HCEC 1CT (cell line): Measurements from ENCODE around the gene COMMD9.
"Not testable (repeated sequence)": the region's sequence is repeated elsewhere in the genome, so short reads cannot be mapped to it uniquely, and the experiment has no call there.

Experiments used
- DNase-seq: peaks from one replicate; pipeline ENCODE4 v3.0.0-alpha.2; 2017

COMMD9 gene

DNA sequence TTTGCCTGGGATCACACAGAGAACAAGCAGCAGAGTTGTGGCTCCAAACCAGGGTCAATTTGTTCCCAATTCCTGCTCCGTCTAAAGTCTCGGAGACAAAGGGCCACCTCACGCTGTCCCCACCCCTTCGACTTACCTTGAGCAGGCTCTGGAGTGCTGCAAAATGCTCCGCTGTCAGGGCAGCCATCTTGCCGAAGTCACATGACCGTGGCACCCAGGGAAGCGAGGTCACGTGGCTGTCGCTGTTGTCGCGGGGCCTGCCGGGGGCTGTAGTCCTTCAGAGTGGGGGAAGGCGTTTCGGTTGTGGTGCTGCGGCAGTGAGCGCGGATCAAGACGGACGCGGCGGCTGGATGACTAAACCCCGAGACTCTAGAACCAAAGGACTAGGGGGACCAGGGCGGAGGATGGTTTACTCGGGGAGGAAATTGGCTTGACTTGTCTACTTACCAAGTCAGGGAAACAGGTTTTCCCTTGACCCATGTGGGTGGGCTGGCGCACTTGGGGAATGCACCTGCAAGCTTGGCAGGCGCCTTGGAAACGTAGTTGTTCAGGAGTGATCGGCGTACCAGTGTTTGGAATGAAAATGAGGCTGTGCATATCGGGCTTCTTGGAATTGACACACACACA is at the start of gene COMMD9:
COMMD9 (minus strand) TSS at position 199 of the 627 bp plus-strand sequence; CDS start at position 187, 12 bp downstream.
- DNase-seq: peak; percentile 93

DNA sequence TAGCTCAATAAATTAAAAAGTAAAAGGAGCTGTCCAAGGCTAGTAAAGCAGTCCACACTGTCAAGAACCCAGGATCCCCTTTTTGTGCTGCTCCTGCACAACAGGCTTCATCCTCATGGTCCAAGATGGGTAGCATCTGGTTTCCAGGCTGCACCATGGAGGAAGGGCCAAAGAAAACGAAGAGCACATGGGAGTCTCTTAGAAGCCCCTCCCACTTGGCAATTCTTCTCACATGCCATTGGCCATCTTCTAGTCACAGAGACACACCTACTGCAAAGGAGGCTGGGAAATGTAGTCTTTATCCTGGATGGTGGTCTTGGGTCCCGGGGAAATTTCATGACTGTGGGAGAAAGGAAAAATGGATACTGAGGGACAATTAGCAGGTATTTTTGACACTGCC is 44.7 kb upstream of the COMMD9 start:
- DNase-seq: peak; percentile 40

DNA sequence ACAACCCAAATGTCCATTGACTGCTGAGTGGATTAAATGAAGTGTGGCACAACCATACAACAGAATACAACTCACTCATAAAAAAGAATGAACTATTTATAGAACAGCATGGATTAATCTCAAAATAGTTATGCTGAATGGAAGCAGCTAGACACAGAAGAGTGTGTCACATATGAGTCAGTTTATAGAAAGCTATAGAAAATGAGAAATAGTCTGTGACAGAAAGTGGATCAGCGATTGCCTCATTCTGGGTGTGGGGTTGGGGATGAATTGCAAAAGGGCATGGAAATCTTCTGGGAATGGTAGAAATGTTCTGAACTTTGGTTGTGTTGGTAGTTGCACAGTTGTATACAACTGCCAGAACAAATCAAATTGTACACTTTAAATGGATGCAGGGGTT is 44.2 kb upstream of the COMMD9 start:
- DNase-seq: peak; percentile 61

DNA sequence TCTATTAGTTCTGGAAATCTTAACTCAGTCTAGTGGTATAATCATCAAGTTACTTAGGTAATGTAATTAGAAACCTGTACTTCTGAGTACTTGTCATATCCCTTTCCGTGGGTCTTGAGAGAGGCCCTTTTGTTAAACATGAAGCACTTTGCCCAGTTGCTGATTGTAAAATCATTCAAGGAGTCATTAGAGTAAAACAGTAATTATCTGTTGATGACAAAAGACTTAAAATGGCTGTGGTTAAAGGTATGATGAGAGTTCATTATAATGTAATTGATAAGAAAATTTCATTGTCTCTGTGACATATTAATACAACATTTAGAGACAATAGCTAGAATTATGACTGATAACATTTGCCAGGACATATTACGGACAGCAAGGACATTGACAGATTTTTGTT is 41.2 kb upstream of the COMMD9 start:
- no peak for DNase-seq

DNA sequence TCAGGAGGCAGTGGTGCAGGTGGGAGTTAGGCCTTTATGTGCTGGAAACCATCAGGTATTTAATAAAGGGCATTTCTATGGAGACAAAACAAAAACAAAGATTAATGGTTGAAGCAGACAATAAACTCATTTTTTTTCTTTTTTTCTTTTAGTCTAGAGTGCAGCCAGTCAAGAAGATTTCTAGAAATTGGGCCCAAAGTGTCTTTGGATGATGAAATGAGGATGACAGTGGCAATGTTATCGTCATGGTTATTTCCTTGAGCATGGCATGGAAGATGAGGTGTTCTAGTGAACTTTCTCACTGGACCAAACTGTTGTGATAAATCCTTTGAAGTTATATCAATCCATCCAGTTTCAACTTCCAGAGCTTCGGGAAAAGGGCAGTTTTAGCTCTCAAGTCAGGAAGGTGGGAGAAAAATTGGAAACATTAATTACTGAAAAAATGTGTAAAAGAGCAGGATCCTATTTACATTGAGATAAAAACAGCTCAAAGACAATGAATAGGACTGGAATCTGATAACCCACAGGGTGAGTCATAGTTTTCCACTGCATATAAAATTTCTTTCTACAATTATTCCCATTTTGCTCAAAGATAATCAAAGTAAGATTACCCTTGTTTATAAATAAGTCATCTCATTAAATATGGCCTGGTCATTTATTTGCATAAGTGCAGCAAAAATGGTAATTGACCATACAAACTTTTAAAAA is 39.9 kb upstream of the COMMD9 start:
- DNase-seq: no peak

DNA sequence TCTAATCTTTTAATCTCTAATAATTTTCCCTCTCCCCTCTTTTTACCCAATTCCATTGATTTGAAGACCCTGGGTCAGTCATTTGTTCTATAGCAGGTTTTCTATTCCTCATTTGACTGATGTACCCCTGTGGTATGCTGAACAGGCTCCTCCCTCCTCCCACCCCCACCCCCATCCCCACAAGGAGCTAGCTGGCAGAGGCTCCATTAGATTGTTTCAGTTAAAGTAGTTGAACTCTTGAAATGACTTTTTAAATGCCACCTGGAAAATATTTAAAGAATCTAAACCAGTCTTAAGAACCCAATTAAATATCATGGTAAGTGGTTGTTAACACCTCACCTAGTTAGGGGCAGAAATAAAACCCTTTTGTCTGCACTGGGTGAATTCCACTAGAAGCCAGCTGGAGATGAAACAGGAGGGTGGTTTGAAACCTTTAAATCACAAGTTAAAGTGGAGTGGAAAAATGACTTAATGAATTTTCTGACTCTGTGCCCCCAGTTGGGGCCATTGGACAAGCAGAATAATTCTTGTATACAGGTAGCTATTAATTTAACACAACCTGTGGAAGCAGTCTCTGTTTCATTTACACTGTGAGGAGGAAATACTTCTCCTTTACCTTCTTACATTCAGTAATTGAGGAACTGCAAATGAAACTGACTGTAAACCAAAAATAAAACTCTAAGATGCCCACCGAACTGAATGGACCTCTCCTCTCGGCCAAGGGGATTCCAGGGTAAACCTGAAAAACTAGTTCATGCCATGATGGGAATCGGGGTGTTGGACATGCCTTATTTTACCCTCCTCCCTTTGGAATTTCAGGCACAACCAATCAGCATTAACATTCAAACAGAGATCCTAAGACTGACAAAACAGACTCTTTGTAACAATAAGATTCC is 37.5 kb upstream of the COMMD9 start:
- DNase-seq: no peak

DNA sequence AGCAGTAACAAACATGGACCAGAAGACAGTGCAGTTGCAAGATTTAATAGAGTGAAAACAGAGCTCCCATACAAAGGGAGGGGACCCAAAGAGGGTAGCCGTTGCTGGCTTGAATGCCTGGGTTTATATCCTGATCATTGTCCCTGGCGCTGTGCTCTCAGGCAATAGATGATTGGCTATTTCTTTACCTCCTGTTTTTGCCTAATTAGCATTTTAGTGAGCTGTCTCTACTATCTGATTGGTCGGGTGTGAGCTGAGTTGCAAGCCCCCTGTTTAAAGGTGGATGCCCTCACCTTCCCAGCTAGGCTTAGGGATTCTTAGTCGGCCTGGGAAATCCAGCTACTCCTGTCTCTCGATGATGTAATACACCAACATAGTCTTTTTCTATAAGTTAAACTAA is 36.2 kb upstream of the COMMD9 start:
- DNase-seq: not testable (repeated sequence)

DNA sequence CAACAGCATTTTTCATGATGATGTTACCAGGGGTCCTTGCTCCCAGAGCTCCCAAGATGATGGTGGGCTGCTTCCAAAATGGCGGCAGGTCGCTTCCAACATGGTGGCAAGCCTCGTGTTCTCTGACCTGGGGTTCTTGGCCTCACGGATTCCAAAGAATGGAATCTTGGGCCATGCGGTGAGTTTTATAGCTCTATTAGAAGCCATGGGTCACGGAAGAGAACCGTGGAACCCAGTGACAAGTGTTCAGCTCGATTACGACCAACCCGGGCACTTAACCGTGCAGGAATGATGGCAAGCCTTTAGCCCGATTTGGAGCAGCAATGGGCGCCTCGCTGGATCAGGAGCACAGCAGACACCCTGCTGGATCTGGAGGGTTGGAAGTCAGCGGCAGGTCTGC is 35.7 kb upstream of the COMMD9 start:
- not testable (repeated sequence) for DNase-seq

DNA sequence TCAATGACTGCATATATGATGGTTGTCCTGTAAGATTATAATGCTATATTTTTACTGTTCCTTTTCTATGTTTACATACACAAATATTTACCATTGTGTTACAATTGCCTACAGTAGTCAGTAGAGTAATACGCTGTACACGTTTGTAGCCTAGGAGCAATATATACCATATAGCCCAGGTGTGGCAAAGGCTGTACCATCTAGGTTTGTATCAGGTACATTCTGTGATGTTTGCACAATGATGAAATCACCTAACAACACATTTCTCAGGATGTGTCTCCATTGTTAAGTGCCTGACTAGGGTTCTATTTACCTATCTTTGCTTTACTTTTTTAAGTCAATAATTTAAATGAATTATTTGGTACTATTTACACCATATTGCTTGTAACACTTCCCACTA is 28.8 kb upstream of the COMMD9 start:
- DNase-seq: no peak

DNA sequence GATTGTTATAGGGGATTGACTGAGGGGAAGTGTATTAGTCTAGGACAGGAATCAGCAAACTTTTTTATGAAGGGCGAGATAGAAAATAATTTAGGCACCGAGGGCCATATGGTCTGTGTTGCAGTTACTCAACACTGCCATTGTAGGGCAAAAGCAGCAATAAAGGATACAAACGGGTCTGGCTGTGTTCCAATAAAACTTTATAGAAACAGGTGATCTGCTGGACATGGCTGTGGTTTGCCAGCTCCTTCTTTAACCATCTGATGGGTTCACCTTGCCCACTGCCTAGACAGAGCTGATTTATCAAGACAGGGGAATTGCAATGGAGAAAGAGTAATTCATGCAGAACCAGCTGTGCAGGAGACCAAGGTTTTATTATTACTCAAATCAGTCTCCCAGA is 26.8 kb upstream of the COMMD9 start:
- no peak for DNase-seq

DNA sequence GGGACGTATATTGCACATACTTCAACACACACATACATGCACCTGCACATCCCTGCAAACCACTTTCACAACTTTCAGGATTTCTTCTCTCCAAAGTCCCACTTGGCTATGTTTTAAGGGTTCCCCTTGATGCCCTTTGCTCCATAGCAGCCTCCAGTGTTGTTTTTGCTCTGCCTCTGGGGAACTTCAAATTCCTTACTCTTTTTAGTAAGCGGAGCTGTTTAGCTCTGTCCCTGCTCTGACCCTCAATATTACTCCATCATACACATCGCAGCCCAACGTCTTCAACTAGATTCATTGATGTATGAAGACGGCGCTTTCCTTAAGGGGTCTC is 25.2 kb upstream of the COMMD9 start:
- DNase-seq: no peak

DNA sequence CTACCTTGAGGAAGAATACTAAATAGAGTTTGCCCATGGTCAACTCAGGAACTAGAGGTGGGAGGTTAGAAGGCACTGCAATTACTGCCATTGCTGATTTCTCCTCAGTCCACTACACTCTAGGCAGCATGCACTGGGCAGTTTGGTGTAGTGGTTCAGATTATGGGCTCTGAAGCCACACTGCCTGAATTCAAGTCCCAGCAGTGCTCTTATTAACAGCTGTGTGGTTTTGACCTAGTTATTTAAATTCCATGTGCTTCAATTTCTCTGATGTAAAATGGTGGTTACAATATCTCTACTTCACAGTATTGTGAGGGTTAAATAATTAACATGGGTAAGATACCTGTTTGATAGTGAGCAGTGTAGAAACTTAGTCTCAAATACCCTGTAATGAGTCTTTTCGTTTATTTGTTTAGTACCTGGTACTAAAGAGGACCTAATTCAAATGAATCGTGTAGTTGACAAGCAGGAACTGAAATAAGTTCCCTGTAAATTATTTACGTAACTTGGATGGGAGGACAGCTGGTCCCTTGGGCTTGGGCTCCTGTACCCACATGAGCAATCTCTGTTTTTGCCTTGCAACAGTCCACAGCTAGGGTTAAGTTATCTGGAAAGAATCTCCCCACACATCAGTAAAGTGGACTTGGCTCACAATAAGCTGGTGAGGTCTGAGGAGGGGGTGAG is 24.7 kb upstream of the COMMD9 start:
- DNase-seq: no peak

DNA sequence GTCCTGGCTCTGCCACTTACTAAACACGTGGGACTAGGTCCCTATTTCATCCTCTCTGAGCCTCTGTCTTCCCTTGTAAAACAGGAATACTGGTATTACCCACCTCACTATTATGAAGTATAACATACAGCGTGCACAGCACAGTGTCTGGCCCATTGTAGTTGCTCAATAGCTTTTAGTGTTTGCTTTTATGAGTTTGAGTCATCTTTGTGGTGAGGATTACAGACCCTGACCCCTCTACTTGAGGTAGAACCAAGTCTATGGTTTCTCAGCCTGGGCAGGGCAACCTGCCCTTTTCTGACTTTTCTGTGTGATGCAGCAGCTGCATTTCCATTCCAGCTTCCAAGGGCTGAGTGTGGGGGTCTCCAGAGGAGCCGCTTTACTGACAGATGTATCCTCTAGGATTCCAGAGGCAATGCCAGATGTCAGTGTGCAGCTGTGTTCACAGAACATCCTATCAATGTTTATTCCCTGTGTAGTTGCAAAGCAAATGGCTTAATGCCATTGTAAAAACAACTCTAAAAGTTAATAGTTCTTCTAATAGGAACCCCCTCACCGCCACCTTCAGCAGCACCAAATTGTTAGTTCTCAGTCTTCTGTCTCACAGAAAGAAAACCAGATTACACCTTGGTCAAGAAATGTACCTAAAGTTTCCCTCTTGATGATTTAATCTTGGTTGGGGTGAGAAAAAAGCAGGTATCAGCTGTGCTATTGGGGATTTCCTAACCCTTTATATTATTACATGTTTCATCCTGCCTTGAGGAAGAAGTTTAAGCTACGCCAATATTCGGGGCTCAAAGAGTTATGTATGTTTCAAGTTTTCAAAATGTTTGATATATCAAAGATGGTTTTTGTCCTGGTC is 23.6 kb upstream of the COMMD9 start:
- peak; percentile 87 for DNase-seq

DNA sequence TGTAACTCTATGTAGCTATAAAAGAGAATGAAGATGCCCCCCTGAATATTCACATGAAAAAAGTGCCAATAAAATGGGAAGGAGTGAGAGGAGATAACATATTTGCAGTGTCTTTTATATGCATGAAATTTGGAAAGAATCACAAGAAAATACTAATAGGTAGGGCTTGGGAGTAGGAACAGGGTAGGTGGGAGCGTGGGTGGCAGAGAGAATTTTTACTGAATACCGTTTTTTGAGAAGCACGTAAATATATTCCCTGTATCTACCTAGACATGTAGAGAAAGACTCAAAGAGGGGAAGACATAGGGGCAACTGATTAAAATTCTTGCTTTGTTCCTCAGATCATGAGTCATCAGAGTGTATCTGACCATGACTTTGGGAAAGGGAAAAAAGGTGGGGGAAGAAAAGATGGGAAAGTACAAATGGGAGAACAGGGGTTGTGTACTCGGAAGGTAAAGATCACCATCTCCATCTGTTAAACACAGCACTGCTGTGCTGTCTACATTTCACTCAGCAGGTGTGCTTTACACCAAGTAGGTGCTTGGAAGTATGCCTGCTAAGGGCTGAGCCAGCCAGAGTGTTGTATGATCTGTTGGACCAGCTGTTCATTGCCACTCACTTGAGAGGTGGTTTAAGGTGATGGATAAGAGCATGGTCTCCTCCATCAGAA is 22.8 kb upstream of the COMMD9 start:
- DNase-seq: peak; percentile 42

DNA sequence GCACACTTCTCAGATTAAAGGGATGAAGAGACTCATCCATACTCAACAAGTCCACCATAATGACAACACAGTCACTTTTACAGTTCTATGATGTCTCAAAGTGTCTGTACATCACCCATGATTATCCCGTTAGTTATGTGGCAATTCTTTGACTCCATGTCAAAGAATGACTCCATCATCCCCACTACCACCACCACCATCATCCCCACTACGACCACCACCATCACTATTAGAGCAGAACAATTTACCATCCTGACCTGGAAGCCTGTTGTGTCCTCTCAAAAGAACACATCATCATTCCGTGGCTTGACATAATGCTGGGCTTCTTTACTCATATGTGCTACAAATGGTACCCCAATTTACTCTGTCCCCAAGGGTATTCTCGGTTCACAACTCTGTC is 20.6 kb upstream of the COMMD9 start:
- no peak for DNase-seq

DNA sequence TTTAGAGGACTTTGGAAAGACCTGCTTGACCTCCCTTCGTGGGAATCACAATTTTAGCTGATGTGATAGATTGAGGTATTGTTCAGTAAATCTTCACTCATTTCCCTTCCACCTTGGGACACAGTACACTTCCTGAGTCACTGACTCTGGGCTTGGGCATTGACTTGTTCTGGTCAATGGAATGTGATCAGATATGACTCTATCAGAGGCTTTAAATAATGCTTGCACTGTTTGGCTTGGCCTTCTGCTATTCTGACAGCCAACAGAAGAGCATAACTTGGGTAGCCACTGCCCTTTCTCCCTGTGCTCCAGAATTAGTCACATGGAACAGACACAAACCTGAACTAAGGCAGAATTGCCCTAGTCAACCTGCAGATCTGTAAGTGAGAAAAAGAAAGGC is 19.4 kb upstream of the COMMD9 start:
- no peak for DNase-seq

DNA sequence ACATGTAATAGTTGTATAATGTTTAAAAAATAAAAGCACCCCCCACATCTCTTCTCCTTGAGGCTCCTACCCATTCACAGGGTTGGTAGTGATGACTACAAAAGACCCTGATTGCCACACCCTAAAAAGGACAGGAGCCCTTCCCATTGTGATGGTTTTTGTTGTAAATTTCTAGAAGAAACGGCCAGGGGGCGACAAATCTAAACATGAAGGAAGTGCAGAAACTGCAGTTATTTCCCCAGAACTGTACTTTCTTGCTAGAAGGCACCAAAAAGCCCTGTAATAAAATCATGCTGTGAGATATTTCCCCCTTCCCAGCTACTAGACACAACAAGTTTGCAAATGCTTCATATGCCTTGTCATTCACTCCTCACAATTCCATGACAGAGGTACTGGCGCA is 17.7 kb upstream of the COMMD9 start:
- DNase-seq: no peak

DNA sequence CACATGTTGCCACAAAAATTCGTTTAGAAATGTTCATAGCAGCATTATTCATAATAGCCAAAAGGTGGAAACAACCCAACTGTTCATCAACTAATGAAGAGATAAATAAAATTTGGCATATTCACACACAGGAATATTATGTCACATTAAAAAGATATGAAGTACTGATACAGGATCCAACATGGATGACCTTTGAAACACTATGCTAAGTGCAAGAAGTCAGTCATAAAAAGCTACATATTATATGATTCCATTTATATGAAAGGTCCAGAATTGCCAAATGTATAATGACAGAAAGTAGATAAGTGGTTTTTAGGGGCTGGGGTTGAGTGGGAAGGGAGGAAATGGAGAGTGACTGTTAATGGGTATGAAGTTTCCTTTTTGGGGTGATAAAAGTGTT is 15.8 kb upstream of the COMMD9 start:
- DNase-seq: no peak

DNA sequence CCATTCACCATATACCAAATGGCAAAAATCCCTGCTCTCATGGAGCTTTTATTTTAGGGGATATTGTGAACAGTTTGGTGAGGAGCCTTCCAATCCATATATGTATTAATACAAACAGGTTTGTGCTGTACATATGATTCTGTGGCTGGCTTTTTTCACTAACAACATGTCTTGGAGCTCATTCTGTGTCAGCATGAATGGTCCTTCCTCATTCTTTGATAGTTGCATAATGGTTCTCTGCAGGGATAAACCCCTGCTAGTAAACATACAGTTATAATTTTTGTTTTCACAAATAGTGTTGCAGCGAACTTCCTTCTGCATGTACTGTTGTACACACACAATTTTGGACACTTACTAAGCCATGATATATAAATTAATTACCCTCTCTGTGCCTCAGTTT is 15.1 kb upstream of the COMMD9 start:
- no peak for DNase-seq

DNA sequence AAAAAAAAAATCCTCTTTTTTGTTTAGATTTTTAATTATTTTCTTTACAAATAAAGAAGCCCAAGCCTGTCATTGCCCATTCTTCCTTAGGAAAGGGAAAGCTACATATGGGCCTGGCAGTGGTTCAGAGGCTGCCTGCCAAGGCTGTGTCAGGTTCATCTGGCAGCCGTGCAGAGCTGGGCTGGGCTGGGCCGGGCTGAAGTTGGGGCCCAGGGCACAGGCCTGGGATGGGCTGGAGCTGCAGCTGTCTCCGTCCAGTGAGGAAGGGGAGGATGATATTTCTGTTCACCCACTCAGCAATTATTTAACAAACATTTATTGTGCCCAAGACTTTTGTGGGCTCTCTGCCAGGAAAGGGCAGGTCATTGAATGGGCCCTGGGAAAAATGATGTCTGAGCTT is 11.4 kb upstream of the COMMD9 start:
- DNase-seq: no peak

DNA sequence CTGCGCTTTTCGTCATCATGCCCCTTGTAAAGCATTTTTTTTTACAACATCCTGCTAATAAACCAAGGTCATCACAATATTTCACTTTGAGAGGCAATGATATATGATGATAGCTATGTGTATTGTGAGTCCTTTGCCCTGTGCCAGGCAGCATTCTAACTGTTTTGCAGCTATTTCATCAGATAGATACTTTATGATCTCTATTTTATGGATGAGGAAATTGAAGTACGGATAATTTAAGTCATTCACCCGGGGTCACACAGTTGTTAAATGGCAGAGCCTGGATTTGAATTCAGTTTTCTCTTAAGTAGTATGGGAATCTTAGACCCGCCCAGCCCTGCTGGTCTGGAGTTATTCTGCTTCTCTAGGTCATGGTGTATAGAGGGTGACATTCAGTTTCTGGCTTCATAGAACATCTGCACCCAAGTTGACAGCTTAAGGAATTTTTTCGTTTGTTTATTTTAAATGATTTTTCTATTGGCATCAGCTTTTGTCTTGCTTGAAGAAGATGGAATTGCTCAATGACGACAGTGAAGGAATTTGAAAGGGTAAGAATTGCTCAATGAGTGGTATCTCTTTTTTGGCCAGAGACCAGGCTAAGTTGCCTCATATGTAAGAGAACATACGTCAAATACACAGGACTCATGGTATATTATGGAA is 7.8 kb upstream of the COMMD9 start:
- DNase-seq: peak; percentile 72
